Measurements from ENCODE around the gene NPRL2.
A peak's percentile ranks its signal among the peaks of the same experiment; 100 is the strongest.

The NPRL2 gene

GRCh38 chr3:50373146-50374051, 22.8 kb upstream of the NPRL2 start:
- no peak for DNase-seq

DNA sequence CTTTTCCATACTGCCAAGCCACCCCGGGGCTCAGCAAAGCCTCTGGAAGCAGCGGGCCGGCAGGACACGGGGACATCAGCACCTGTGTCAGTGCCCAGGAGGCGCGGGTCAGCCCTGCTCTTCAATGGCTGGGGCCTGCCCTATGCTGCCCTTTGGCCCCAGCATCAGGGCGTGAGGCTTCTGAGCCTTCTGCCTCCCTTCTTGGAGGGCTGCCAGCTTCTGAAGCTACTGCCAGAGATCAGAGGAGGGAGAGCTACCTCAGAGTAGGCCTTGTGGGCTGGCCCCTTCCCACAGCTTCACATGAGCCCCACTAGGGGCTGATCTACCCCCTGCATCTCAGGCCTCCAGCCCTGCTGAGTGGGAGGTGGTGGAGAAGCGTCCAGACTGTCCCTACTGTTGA, 21.8 kb upstream of the NPRL2 start:
- DNase-seq: no peak

GRCh38 chr3:50371133-50371685, 20.6 kb upstream of the NPRL2 start:
- no peak for DNase-seq

GRCh38 chr3:50370594-50370993, 20.0 kb upstream of the NPRL2 start:
- no peak for DNase-seq

DNA sequence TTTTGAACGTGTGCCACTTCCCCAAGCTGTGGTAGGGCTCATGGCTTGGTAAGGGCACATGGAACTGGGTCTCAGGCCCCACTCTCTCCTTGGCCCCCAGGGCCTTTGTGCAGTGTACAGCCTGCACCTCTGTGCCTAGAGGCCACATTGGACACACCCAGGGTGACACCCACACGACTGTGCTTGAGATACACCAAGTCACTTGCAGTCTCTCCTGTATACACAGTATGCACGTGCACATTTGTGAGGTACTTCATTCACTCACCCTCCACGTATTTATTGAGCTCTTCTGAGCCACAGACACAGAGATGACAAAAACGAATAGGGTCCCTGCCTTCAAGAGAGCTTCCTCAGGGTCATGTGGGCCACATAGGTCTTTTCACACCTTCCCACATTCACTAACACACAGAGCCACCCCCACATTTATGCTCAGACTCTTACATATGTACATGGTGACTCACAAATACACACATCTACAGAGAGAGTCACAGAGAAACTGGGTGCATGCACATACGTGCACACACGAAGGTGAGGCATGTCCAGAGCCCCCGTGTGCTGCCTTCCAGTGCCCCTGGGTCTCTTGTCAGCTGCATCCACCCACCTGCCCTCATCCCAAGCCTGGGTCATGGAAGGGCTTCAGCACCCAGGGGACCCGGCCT, 18.6 kb upstream of the NPRL2 start:
- no peak for DNase-seq

DNA sequence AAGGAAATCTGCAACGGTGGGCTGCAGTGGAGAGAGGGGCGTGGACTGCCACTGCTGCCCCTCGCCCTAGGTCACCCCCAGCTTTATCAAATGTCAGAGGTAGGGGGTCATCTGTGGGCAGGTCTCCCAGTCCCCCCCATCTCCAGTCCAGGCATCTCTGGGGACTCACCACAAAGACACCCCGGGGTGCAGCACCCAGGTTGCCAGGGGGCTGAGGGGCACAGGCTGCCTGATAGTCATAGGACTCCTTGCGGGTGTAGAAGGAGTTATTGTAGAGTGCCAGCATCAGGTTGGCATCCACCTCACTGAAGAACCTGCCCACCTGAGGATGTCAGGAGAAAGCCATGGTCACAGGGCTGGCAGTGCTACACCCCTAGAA, 15.3 kb upstream of the NPRL2 start:
- DNase-seq: no peak

- DNase-seq: peak; percentile 84
Observed at GRCh38 chr3:50365080-50365841, 14.7 kb upstream of the NPRL2 start.

- DNase-seq: no peak
Observed at GRCh38 chr3:50364573-50365079, 14.1 kb upstream of the NPRL2 start.

GRCh38 chr3:50359760-50360110, 9.2 kb upstream of the NPRL2 start:
- no peak for DNase-seq

DNA sequence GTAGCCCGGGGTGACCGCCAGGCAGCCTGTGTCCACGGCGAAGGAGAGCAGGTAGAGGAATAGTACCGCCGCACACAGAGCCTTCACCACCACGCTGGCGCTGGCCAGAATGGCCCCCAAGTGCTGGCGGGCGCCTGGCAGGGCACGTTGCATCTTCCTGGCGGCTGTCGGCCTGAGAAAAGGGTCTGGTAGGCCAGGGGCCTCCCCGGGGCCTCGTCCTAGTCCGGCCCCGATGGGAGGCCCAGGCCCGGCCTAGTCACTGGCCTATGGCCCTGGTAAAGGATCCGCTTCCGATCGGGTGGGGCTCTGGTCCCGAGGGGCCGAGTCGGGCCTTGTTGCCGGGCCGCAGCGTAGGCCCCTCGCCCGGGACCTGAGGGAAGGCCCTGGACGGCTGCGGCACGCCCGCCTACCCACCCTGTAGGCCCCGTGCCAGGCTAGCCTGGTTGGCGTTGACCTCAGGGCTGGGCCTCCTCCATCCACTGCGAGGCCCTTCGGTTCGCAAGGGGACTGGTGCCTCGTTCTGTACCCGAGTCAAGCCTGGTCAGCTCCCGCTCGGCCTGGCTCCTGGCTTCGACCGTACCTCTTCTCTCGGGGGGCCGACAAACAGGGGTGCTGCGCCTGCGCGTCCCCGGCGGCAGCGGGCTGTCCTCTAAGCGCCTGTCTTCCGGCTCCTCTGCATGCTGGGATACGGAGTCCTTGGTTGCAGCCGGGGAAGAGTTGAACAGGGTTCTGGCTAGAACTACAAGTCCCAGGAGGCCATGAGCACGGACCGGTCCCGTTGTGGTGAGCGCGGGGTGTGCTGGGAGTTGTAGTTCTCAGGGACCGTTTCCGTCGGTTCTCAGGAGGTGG, 8.6 kb upstream of the NPRL2 start, which contains the start of gene TMEM115:
Gene TMEM115 (minus strand): TSS at position 611 of the 849 bp plus-strand sequence. CDS start 458 bp downstream, at position 153.
- peak; percentile 98 for DNase-seq

DNA sequence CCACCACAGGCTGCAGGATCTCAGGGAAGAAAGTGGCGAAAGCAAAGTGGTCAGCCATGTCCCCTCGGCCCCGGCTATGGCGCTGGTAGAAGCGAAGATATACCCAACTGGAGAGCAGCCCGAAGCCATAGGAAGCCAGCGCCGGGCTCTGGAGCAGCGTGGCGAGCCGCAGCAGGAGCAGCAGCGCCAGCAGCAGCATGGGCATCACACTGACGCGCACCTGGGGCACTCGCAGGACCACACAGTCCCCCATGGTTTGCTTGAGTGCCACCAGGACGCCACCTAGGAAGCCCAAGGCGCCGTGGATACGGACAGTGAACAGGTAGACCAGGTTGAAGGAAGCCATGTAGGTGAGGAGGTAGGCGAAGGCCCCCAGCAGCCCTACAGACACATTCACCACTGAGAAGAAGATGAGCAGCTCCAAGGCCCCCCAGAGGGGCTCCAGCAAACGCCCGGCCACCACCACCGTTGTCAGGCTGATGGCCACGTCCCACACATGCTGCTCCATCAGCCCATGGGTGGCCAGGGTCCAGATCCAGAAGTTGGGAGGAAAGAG, 7.9 kb upstream of the NPRL2 start:
- no peak for DNase-seq

GRCh38 chr3:50357481-50357880, 6.9 kb upstream of the NPRL2 start:
- no peak for DNase-seq

- no peak for DNase-seq
Observed at GRCh38 chr3:50356553-50356952, 6.0 kb upstream of the NPRL2 start.

DNA sequence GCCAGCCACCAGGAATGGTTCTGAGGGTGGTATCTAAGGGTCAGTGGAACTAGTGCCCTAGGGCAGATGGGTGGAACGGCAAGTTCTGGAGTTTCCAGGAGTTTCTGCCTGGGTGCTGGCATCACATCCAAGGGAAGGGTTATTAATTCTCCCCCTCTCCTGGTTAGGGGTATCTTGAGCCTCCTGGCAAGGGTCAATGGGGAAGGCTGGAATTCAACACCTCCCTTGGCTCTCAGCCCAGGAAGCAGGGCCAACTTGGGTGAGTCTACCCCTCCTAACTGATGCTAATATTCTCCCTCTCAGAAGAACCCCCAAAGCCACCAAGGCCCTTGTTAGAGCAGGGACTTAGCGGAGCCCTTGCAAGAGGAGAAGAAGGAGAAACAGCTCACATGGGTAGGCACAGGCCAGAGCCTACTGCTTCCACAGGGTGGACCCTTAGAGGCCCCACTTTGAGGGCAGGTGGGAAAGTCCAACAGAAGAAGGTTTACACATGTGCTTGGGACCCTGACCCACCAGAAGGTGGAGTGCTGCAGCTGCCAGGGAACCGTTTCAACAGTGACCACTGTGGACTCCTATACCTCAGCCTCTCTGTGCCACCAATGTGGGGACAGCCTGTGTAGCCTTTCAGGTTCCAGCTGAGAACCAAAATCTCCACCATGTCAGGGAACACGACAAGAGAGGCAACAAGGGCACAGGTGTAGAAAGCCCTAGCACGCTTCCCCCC, 5.4 kb upstream of the NPRL2 start:
- no peak for DNase-seq

DNA sequence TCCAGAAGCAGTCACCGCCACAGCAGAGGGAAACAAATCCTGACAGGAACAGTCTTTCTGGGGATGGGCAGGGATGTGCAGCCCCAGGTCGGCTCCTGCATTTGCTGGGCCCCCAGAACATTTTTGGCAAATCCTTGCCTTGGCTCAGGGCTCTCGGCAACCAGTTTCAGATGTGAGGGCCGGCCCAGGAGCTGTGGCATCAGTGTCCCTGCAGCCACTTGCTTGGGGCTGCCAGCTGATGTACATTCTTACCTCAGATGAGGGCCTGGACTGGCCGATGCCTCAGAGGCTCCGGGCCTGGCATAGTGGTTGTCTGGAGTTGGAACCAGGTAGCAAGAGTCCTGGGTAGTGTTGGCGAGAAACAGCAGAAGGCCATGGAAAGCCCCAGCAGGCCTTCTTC, 4.3 kb upstream of the NPRL2 start:
- DNase-seq: no peak

GRCh38 chr3:50354186-50354764, 3.7 kb upstream of the NPRL2 start:
- no peak for DNase-seq

DNA sequence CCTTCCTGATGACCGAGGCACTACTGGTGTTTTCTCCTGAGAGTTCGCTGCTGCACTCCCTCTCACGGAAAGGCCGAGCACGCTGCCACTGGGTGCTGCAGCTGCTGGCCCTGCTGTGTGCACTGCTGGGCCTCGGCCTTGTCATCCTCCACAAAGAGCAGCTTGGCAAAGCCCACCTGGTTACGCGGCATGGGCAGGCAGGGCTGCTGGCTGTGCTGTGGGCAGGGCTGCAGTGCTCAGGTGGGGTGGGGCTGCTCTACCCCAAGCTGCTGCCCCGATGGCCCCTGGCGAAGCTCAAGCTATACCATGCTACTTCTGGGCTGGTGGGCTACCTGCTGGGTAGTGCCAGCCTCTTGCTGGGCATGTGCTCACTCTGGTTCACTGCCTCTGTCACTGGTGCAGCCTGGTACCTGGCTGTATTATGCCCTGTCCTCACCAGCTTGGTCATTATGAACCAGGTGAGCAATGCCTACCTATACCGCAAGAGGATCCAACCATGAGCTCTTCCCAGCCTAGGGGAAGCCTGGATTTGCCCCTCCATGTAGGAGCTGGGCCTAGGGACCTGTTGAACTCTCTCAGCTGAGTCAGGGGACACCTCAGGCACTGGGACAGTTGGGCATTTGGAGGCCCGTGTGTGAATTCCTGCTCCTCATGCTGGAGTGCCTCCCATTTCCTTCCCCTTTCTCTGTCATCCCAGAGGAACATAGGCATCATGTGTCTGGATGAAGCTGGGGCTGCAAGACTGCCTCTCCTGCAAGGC, 2.9 kb upstream of the NPRL2 start:
- DNase-seq: no peak

- DNase-seq: peak; percentile 51
Observed at GRCh38 chr3:50352781-50353180, 2.2 kb upstream of the NPRL2 start.

DNA sequence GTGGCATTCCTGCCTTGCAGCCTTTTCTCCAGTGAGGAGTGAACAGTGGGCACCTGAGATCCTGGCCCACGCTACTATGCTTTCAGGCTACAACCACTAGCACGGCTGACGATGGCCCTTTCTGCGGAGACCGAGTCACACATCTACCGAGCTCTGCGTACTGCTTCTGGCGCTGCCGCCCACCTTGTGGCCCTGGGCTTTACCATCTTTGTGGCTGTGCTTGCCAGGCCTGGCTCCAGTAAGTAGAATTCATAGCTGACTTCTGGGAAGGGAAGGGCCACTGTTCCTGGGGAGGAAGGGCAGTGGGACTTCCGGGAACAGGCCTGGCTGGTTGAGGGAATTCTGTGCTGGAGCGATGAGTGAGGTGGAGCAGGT, 735 bp upstream of the NPRL2 start:
- no peak for DNase-seq

- no peak for DNase-seq
Observed at GRCh38 chr3:50350213-50350526, 405 bp downstream of the NPRL2 start.
